Measurements from ENCODE around the gene FLOT1. TPM values are rescaled to one million over a fixed set of nuclear protein-coding genes. Genes with fewer than 3 reads are reported as not detected.

Gene FLOT1
- total RNA-seq, 1 donor from 2014 or later, result 123 TPM

DNA sequence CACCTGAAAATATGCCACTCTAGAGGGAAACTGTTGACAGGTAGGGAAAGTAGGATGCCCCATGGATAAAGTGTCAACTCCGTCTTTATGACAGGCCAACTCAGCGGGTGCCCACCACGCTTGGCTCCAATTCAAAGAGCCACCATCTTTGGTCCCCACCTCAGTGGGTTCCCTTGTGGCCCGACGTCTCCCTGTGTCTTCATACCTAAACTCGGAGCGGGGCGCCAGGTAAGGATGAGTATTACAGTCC lies 25.7 kb downstream of the FLOT1 start:
- Histone ChIP-seq H3K4me1 (peaks cover 0 to 22% of the 10 kb centered on the region in 2 donors), H3K9me3 (no peaks in the 10 kb centered on the region), H3K27me3 (no peaks in the 10 kb centered on the region), H3K4me3 (peak overlapping the region; percentile 69 to 77), H3K27ac (peak overlapping the region; percentile 93 to 94), H3K36me3 (peaks cover 24 to 30% of the 10 kb centered on the region in 2 donors)
- TF ChIP-seq, protein P1, sequence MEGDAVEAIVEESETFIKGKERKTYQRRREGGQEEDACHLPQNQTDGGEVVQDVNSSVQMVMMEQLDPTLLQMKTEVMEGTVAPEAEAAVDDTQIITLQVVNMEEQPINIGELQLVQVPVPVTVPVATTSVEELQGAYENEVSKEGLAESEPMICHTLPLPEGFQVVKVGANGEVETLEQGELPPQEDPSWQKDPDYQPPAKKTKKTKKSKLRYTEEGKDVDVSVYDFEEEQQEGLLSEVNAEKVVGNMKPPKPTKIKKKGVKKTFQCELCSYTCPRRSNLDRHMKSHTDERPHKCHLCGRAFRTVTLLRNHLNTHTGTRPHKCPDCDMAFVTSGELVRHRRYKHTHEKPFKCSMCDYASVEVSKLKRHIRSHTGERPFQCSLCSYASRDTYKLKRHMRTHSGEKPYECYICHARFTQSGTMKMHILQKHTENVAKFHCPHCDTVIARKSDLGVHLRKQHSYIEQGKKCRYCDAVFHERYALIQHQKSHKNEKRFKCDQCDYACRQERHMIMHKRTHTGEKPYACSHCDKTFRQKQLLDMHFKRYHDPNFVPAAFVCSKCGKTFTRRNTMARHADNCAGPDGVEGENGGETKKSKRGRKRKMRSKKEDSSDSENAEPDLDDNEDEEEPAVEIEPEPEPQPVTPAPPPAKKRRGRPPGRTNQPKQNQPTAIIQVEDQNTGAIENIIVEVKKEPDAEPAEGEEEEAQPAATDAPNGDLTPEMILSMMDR (IDR thresholded peaks at IDR 0.05), result no peak
- intact Hi-C loops (cut with DNase I), result loop anchor here (1.0 kb wide), 3 partner anchors 26 to 100 kb away; partner anchors contain the start of genes MRPS18B and PPP1R10
- no peak for DNase-seq (ENCODE audit: low spot score in 2 of 2)

DNA sequence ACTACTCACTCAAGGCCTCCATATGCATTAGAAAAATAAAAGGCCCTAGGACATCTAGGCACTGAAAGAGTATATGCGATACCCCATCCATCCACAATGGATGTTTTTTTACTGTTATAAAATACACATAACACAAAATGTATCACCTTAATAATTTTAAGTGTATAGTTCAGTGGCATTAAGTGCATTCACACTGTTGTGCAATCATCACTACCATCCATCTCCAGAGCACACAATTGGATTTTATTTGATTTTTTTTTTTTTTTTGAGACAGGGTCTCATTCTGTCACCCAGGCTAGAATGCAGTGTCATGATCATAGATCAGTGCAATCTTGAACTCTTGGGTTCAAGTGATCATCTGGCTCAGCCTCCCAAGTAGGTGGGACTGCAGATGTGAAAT lies 28.2 kb downstream of the FLOT1 start:
- peaks cover 0 to 19% of the 10 kb centered on the region in 2 donors for H3K4me1 ChIP-seq
- no peaks in the 10 kb centered on the region for H3K27me3 ChIP-seq
- DNase-seq (ENCODE audit: low spot score in 2 of 2), result no peak
- H3K27ac ChIP-seq, result no peak overlapping the region
- H3K4me3 ChIP-seq, result no peak overlapping the region
- no peaks in the 10 kb centered on the region for H3K9me3 ChIP-seq
- peaks cover 46 to 56% of the 10 kb centered on the region in 2 donors for H3K36me3 ChIP-seq
- intact Hi-C loops (cut with DNase I), result no loop called here
- TF ChIP-seq, protein P1 (IDR thresholded peaks at IDR 0.05), result no peak

GRCh38 chr6:30712441-30712945 lies 30.0 kb downstream of the FLOT1 start:
- intact Hi-C loops (cut with DNase I), result no loop called here
- Histone ChIP-seq H3K9me3 (no peaks in the 10 kb centered on the region), H3K27ac (no peak overlapping the region), H3K27me3 (no peaks in the 10 kb centered on the region), H3K4me1 (peaks cover 0 to 7% of the 10 kb centered on the region in 2 donors), H3K36me3 (peaks cover 54 to 66% of the 10 kb centered on the region in 2 donors), H3K4me3 (no peak overlapping the region)
- TF ChIP-seq, protein P1 (IDR thresholded peaks at IDR 0.05), result no peak
- no peak for DNase-seq (ENCODE audit: low spot score in 2 of 2)

GRCh38 chr6:30711758-30712380 lies 30.6 kb downstream of the FLOT1 start:
- H3K27ac ChIP-seq, result no peak overlapping the region
- peaks cover 60 to 72% of the 10 kb centered on the region in 2 donors for H3K36me3 ChIP-seq
- H3K4me3 ChIP-seq, result no peak overlapping the region
- intact Hi-C loops (cut with DNase I), result no loop called here
- DNase-seq (ENCODE audit: low spot score in 2 of 2), result no peak
- no peaks in the 10 kb centered on the region for H3K9me3 ChIP-seq
- TF ChIP-seq, protein P1 (IDR thresholded peaks at IDR 0.05), result no peak
- no peaks in the 10 kb centered on the region for H3K27me3 ChIP-seq
- peaks cover 0 to 7% of the 10 kb centered on the region in 2 donors for H3K4me1 ChIP-seq

GRCh38 chr6:30709101-30709868 lies 33.2 kb downstream of the FLOT1 start:
- TF ChIP-seq, protein P1 (IDR thresholded peaks at IDR 0.05), result no peak
- Histone ChIP-seq H3K4me1 (no peaks in the 10 kb centered on the region), H3K4me3 (no peak overlapping the region), H3K9me3 (no peaks in the 10 kb centered on the region), H3K36me3 (peaks cover 65 to 84% of the 10 kb centered on the region in 2 donors), H3K27ac (no peak overlapping the region), H3K27me3 (no peaks in the 10 kb centered on the region)
- intact Hi-C loops (cut with DNase I), result no loop called here
- DNase-seq (ENCODE audit: low spot score in 2 of 2), result no peak

Measured in ascending aorta (tissue), 2 donors.